ENCODE data around the gene PUDP.
"Not testable (repeated sequence)": the region's sequence is repeated elsewhere in the genome, so short reads cannot be mapped to it uniquely, and the experiment has no call there.

The PUDP gene

GRCh38 chrX:7109049-7109531 lies 38.9 kb downstream of the PUDP start:
- DNase-seq (ENCODE audit: low read depth) = no peak

DNA sequence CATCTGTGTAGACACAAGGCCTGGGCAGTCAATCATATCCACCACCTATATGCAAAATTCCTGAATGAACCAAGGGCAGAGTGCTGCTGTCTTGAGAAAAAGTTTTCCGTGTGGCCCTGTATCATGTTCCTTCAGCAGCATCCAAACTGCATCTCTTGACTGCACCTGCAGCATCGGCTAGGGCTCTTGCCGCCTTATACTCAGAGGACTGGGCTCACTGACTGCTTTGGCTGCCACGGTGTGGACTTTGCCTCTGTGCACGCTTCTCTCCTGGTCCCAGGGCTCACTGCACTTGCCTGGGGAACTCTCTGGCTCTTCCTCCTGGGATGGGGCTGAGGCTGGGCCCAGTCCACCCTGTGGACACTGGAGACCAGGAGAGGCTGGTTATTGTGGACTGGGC lies 39.9 kb downstream of the PUDP start:
- no peak for DNase-seq (ENCODE audit: low read depth)

DNA sequence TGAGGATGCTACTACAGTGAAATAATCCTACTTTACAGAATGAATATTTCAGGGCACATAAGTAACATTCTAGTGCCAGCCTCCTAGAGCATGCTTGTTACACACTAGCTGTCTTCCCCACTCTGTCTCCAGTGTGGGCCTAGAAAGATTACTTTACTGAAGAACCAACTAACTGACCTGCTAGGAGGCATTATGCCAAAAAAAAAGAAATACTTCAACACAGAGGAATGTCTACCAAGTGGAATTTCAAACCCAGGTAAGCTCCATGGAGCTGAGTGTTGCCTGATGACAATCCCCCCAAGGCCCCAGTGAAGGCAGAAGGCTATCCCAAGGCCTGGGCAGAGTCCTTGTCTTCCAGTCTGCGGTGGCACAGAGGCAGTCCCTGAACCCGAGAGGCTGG lies 41.3 kb downstream of the PUDP start:
- DNase-seq (ENCODE audit: low read depth) = no peak

- no peak for DNase-seq (ENCODE audit: low read depth)
Measured at GRCh38 chrX:7102119-7102518, 45.8 kb downstream of the PUDP start.

- DNase-seq (ENCODE audit: low read depth) = no peak
Measured at GRCh38 chrX:7100022-7100421, 47.9 kb downstream of the PUDP start.

- DNase-seq (ENCODE audit: low read depth) = not testable (repeated sequence)
Measured at GRCh38 chrX:7095657-7096056, 52.3 kb downstream of the PUDP start.

DNA sequence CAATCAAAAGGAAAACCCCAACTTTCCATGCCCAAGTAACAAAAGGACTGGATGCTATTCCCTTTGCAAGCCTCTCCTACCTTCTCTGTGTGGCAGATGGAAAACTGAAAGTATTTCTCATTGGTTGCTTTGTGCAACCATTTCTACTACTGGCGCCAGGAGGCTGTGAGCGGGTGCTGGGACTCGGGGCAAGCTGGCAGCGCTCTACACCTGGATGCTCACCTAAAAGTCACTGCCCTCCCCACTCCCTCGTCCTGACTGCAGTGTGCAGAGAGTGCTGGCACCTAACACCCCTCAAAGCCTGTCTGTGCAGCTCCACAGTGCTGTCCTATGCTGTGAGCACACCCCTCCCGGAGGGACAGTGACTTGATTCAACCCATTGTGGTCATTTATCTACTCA lies 54.6 kb downstream of the PUDP start:
- no peak for DNase-seq (ENCODE audit: low read depth)

DNA sequence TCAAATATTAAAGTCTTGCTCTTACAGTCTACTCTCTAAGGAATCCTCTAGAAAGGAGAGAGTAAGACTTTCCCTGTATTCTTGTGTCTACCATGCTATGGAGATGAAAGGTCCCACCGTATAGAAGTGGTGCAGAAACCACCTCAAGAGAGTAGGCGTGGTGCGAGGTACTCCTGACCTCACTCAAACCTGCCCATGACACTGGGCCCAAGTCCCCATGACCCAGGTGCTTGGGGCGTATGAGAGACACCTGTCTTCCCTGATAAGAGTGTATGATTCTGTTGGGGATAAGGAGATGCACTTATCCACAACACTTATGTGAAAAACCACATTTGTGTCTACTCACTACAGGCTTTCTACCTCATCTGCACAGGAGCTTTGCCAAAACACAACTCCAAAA lies 55.4 kb downstream of the PUDP start:
- DNase-seq (ENCODE audit: low read depth) = no peak

GRCh38 chrX:7091923-7092322 lies 56.0 kb downstream of the PUDP start:
- DNase-seq (ENCODE audit: low read depth) = no peak

- DNase-seq (ENCODE audit: low read depth) = no peak
Measured at GRCh38 chrX:7090641-7091040, 57.3 kb downstream of the PUDP start.

DNA sequence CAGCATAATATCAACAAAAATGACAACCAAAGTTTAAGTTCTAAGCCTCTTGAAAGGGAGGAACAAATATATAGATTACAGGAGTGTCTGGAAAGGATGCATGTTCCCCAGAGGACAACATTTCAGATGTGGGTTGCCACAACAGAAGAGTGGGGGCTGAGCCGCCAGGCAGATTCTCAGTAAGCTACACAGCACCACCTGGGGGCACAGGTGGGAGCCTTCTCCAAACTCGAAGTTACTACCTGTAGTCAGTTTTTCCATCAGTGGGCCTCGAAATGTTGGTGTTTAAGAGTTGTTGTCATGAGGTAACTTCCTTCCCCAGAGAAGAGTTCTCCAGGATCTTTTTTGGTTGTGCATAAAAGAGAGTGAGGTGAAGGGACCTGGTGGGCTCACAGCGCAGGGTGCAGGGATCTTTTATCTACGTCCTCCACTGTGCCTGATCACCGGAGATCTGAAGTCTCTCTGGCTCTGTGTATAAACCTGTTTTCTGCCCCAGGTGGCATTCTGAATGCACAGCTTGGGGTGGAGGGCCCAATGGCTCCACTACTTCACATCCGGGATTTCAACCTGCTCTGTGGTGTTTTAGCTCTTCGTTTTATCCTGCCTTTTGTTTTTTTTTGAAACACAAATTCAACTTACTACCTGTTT lies 58.9 kb downstream of the PUDP start:
- no peak for DNase-seq (ENCODE audit: low read depth)

- DNase-seq (ENCODE audit: low read depth) = no peak
Measured at GRCh38 chrX:7086384-7086783, 61.6 kb downstream of the PUDP start.

DNA sequence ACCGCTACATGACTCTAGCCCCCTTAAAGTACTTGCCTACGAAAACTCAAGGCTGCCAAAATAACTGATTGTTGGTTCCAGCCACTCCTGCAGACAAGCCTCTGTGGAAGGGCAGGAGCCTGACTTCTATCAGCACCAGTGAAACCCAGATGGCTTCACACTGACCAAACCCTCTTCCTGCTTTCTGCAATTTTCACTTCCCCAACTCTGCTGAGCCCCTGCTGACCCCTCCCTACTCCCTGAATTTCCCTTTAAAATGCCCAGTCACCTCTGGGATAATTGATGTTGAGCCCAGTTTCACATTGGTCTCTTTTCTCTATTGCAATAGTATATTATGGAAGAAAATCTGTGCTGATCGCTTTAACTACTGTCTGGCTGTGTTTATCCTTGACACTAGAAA lies 62.1 kb downstream of the PUDP start:
- no peak for DNase-seq (ENCODE audit: low read depth)

DNA sequence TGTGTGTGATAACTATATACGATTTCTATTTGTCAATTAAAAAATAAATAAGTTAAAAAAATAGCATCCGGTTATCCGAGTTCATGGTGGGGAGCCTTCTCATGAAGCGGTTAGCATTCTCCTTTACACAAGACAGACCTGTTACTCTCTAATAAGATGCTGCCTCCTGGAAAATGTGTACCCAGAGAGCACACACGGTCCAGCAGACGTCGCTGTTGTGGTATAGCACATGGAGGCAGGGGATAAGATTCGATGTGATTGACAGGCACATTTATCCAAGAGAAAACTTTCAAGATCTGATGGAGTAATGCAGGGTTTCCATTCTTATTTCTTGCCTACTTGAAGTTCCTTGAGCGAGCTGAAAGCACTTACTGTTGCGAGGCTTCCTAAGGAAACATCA lies 63.1 kb downstream of the PUDP start:
- no peak for DNase-seq (ENCODE audit: low read depth)

DNA sequence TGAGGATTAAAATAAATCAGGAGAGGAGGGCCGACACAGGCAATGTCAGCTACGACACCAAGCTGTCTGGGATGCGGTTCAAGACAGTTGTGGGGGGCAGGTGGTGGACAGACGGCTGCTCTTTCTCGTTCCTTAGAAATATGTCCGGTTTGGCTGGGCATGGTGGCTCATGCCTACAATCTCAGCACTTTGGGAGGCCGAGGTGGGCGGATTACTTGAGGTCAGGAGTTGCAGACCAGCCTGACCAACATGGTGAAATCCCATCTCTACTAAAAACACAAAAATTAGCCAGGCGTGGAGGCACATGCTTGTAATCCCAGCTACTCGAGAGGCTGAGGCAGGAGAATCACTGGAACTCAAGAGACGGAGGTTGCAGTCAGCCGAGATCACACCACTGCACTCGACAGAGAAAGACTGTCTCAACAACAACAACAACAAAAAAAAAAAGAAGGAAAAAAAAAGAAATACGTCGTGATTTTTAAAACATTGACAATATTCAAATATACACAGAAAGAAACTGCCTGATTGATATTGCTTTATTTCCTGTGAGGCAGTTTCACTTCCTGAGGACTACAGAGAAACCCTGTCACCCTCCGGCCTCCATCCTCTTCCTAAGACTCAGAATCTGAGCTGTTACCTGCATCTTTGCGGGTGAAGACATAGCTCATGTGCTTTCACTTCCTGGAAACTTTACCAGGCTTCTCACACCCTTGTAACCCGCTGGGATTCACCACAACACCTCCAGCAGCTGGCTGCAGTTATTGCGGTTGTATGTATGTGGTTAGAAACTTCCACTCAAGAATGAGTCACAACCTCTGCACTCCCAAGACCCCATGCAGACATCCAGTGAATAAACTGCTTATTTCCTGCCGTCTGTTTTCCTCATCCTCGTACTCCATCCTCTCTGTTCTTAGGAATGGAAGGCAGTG lies 64.2 kb downstream of the PUDP start:
- DNase-seq (ENCODE audit: low read depth) = no peak

GRCh38 chrX:7083021-7083420 lies 64.9 kb downstream of the PUDP start:
- DNase-seq (ENCODE audit: low read depth) = no peak

DNA sequence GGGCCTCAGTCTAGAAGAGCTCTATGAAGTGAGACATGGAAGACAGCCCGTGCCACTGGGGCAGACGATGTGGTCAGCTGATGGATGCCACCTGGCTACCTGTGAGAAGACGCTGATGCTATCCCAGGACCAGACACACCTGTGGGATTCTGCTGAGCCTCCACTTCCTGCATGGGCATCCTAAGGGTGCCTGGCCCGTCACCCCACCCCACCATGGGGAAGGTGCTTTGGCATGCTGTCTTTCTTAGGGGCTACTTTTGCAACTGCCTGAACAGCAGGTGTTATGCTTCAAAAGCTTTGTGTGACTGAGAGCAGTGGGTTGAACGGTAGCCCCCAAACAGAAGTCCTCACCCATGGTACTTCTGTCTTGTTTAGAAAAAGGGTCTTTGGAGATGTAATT lies 65.4 kb downstream of the PUDP start:
- no peak for DNase-seq (ENCODE audit: low read depth)

DNA sequence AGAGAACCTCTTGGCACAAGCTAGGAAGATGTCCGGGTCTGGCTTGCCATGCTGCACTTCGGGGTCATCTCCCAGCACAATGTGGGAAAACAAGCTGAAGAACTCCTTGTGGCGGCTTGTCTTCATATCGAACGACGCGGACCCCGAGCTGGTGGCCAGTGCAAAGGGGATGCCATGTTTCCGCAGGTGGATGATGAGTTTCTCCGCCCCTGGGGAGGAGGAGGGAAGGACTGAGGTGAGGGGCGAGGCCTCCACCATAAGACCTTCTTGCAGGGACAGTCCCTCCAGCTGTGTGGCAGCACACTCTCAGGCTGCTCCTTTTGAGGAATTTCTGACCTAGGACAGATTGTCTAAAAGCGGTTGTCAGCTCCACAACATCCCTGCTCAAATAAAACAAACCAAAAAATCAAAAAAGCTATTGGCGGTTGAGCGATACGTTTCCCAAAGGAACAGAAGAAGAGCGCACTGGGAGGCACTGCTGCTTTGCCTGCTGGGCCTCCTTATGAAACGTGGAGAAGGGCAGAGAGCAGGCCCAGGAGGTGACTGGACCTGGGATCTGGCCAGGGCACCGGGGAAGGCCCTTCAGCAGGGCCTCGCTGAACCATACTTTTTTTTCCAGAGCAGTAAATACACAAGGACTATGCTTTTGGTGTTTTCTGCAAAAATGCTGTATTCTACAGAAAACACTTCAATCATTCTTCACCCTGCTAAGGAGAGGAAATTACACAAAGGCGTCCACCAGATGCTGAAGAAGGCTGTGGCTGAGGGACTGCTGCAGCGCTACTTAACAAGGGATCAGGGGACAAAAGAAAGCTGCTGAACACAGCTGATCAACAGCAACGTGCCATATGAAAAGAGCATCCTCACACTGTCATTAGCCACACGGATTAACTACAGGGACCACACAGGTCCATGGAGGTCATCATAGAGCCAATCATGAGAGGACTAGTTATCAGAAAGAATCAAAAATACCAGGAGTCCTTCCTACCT lies 70.4 kb downstream of the PUDP start:
- DNase-seq (ENCODE audit: low read depth) = no peak

DNA sequence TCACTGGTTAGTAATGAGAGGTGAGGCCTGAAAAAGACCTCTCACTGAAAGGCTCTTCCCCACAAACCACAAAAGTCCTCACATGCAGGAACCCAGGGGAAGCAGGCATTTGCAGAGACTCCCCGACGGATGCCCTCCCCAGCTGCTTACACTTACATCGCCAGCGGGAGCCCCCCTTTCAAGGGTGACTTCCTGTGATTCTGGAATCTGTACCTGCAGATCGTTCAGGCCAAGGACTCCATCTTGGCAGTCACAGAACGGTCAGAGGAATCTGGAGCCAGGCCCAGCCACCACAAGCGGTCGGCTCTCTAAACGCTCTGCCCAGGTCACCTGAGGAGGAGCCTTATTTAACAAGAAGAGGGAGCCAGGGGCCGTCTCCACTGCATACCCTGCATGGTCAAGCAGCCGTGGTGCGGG lies 71.7 kb downstream of the PUDP start:
- DNase-seq (ENCODE audit: low read depth) = no peak

DNA sequence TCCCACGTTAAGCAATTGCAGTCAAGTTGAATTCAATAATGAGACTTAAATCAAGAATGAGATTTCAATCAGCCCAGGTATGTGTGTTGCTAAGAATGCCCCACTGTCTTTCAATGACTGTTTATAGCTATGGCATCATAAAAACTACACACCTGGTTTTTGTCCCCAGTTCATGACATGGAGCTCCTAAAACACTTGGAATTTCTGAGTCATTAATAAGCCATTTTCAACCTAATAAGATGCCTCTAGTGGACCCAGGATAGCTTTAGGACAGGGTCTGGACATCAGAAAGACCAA lies 73.1 kb downstream of the PUDP start:
- DNase-seq (ENCODE audit: low read depth) = no peak

- DNase-seq (ENCODE audit: low read depth) = no peak
Measured at GRCh38 chrX:7074148-7074907, 73.6 kb downstream of the PUDP start.

DNA sequence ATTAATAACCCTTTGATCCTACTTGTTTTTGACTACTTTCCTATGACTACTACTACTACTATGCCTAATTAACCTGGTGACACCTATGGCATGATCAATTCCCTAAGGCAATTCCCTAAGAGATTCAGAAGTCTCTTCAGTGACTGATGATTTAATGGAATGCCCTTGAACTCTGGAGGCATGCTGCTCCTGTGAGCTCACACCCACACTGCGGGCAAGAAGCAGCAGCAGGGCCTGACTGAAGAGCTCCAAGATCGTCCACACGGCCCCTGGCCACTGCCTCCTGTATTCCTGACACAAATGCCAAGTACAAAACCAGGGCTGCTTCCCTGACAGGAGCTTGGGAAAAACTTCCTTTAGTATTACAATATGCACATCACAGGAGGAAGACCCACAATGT lies 74.6 kb downstream of the PUDP start:
- DNase-seq (ENCODE audit: low read depth) = no peak

Data from stimulated activated CD8-positive, alpha-beta memory T cell treated with anti-CD3 and anti-CD28 coated beads, Interleukin-15, amount 100 ng/mL, for 24 hours (primary cell).